Thoracic aorta (tissue), 2 donors: ENCODE data around the gene IL19. TPM values are rescaled to one million over a fixed set of nuclear protein-coding genes. Genes with fewer than 3 reads are reported as not detected.

Experiments
- ATAC-seq: fragments of 150-250 bp; one replicate; pipeline ENCODE4 v1.8.0; 2017; ENCODE audit warnings: low read depth; ENCODE audit not compliant: insufficient number of reproducible peaks, low FRiP score
- DNase-seq: peaks from one replicate; pipeline ENCODE4 v3.0.0-alpha.2; 2020; ENCODE audit warnings: low spot score
- H3K27ac ChIP-seq, 2 donors: fragments of 200-600 bp; sonication (generic); 1 replicate in 1 of 2; 2 replicates in 1 of 2; pipeline ENCODE4 v1.5.1; 2016; ENCODE audit warnings: mild to moderate bottlenecking in 2 of 2, moderate library complexity in 2 of 2
- H3K27me3 ChIP-seq: fragments of 200-600 bp; sonication (generic); replicated peaks from 2 replicates; pipeline ENCODE4 v1.6.0; 2016; ENCODE audit warnings: mild to moderate bottlenecking; ENCODE audit not compliant: insufficient read depth
- H3K36me3 ChIP-seq: fragments of 200-600 bp; sonication (generic); one replicate; pipeline ENCODE4 v1.5.1; 2016
- H3K4me1 ChIP-seq, 2 donors: fragments of 200-600 bp; sonication (generic); 1 replicate in 1 of 2; 2 replicates in 1 of 2; pipeline versions ENCODE4 v1.5.1 to v1.6.0; 2016; ENCODE audit warnings: low read depth in 2 of 2, mild to moderate bottlenecking in 1 of 2; ENCODE audit not compliant: control insufficient read depth in 1 of 2
- H3K4me3 ChIP-seq: fragments of 200-600 bp; sonication (generic); 2 replicates; pipeline ENCODE4 v1.5.1; 2016; ENCODE audit warnings: mild to moderate bottlenecking
- H3K9me3 ChIP-seq: fragments of 200-600 bp; sonication (generic); 2 replicates; pipeline ENCODE4 v1.5.1; 2016
- total RNA-seq, 2 donors: library from RNA; depleted of rRNA; stranded (reverse); fragments of >200 nt; gene quantifications; one replicate each; pipeline versions ENCODE4 v1.1.0 to v1.2.3, GENCODE V29; 2016
- TF ChIP-seq, protein P1 (sequence below): fragments of 200-600 bp; sonication (generic); IDR thresholded peaks from one replicate; pipeline ENCODE4 v1.5.1; 2019; ENCODE audit warnings: antibody characterized with exemption

The IL19 gene
- total RNA-seq, 2 donors from 2014 or later = not detected

DNA sequence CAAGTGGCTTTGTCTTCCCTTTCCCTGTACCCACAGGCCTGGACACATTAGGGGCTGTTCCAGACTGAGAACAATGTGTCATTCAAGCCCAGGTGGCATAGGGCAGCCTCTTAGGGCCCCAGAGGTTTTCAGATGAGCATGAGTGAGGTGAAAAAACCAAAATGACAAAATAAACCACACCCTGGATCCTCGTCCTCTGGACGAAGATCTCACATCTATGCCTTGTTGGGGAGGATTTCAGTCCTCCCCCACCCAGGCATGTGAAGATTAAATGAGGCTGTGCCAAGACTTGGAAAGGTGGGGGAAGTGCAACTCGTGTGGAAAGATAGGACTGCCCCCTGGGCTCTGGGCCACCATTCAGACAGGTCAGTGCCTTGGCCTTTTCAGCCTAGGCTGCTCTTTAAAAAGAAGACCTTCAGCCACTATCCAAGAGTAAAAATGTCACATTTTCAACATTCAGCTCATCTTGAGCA, 32.8 kb upstream of the IL19 start:
- peaks cover 16% of the 10 kb centered on the region for H3K36me3 ChIP-seq
- H3K9me3 ChIP-seq = no peaks in the 10 kb centered on the region
- no peak overlapping the region for H3K27ac ChIP-seq
- no peaks in the 10 kb centered on the region for H3K27me3 ChIP-seq
- peaks cover 0 to 4% of the 10 kb centered on the region in 2 donors for H3K4me1 ChIP-seq
- DNase-seq (no peak), ATAC-seq (no peak)
- no peak overlapping the region for H3K4me3 ChIP-seq
- TF ChIP-seq, protein P1, sequence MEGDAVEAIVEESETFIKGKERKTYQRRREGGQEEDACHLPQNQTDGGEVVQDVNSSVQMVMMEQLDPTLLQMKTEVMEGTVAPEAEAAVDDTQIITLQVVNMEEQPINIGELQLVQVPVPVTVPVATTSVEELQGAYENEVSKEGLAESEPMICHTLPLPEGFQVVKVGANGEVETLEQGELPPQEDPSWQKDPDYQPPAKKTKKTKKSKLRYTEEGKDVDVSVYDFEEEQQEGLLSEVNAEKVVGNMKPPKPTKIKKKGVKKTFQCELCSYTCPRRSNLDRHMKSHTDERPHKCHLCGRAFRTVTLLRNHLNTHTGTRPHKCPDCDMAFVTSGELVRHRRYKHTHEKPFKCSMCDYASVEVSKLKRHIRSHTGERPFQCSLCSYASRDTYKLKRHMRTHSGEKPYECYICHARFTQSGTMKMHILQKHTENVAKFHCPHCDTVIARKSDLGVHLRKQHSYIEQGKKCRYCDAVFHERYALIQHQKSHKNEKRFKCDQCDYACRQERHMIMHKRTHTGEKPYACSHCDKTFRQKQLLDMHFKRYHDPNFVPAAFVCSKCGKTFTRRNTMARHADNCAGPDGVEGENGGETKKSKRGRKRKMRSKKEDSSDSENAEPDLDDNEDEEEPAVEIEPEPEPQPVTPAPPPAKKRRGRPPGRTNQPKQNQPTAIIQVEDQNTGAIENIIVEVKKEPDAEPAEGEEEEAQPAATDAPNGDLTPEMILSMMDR = no peak

GRCh38 chr1:206738370-206739366, 31.9 kb upstream of the IL19 start:
- Histone ChIP-seq H3K27ac (no peak overlapping the region), H3K4me1 (peaks cover 0 to 4% of the 10 kb centered on the region in 2 donors)
- no peak for DNase-seq

DNA sequence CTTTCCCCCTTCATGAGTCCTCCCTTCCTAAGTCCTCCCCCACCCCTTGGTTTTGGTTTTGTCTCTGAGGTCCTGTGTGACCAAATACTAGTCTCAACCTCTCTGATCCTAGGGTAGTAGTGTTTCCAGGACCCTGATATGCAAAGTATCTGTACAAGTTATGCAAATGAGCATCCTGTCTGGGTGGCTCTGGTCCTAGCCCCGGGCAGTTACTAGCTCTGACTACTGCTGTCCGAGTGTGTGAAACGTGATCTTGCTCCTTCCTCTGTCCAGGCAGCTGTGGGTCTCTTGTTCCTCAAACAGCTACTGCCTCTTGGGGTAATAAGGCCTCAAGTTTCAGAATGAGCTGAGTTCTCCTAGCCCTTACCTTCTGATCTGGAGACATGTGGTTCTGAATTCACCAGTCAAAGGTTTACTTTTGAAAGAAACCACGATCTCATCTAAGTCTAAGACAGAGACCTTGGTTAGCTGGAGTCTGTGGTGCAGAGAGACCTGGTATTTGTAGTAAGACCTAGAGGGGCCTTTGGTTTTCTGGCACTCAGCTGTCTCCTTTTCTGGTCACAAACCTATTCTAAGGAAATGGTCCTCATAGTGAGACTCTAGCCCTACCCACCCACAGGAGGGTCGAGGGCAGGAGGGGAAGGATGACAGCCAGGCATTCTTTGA, 31.0 kb upstream of the IL19 start:
- Histone ChIP-seq H3K36me3 (no peaks in the 10 kb centered on the region), H3K4me3 (no peak overlapping the region), H3K27me3 (no peaks in the 10 kb centered on the region), H3K27ac (no peak overlapping the region), H3K9me3 (no peaks in the 10 kb centered on the region), H3K4me1 (peaks cover 0 to 4% of the 10 kb centered on the region in 2 donors)
- TF ChIP-seq, protein P1 = no peak
- ATAC-seq (no peak), DNase-seq (no peak)

More at GRCh38 chr1:206738370-206739366, 31.9 kb upstream of the IL19 start:
- ATAC-seq = no peak
- Histone ChIP-seq H3K4me3 (no peak overlapping the region), H3K27me3 (no peaks in the 10 kb centered on the region), H3K36me3 (peaks cover 8% of the 10 kb centered on the region), H3K9me3 (no peaks in the 10 kb centered on the region)
- TF ChIP-seq, protein P1 = no peak

- no peak for ATAC-seq
- TF ChIP-seq, protein P1 = no peak
Observed at GRCh38 chr1:206741142-206741701, 29.4 kb upstream of the IL19 start.

More at GRCh38 chr1:206741142-206741701, 29.4 kb upstream of the IL19 start:
- H3K27me3 ChIP-seq = no peaks in the 10 kb centered on the region
- H3K36me3 ChIP-seq = no peaks in the 10 kb centered on the region
- no peaks in the 10 kb centered on the region for H3K4me1 ChIP-seq
- no peak overlapping the region for H3K27ac ChIP-seq
- H3K9me3 ChIP-seq = no peaks in the 10 kb centered on the region
- H3K4me3 ChIP-seq = no peak overlapping the region
- DNase-seq = no peak
